Right hindlimb (tissue), 1 donor: ENCODE results near the gene PGAP3.
"Not testable (repeated sequence)": the region's sequence is repeated elsewhere in the genome, so short reads cannot be mapped to it uniquely, and the experiment has no call there.

Experiments used
- DNase-seq: peaks from one replicate; pipeline ENCODE4 v3.0.0-alpha.2; 2018

The PGAP3 gene

GRCh38 chr17:39687546-39688474, at the start of gene PGAP3:
TSS of gene PGAP3 (minus strand) at chr17:39688057. CDS start at chr17:39688014, 43 bp downstream.
- DNase-seq, result peak; percentile 92

- DNase-seq, result no peak
Observed at GRCh38 chr17:39737206-39737759, 49.4 kb upstream of the PGAP3 start.

- no peak for DNase-seq
Observed at GRCh38 chr17:39736319-39737165, 48.7 kb upstream of the PGAP3 start.

GRCh38 chr17:39735882-39736281, 48.0 kb upstream of the PGAP3 start:
- DNase-seq, result no peak

- no peak for DNase-seq
Observed at GRCh38 chr17:39732586-39732985, 44.7 kb upstream of the PGAP3 start.

- peak; percentile 93 for DNase-seq
Observed at GRCh38 chr17:39730095-39730921, 42.5 kb upstream of the PGAP3 start, which contains the start of gene MIEN1. TSS of gene MIEN1 (minus strand) at chr17:39730532. CDS start at chr17:39730495, 37 bp downstream.

- DNase-seq, result no peak
Observed at GRCh38 chr17:39729280-39729851, 41.5 kb upstream of the PGAP3 start.

- no peak for DNase-seq
Observed at GRCh38 chr17:39727556-39727955, 39.7 kb upstream of the PGAP3 start.

GRCh38 chr17:39726617-39727016, 38.8 kb upstream of the PGAP3 start:
- no peak for DNase-seq

- DNase-seq, result not testable (repeated sequence)
Observed at GRCh38 chr17:39725923-39726322, 38.1 kb upstream of the PGAP3 start.

- no peak for DNase-seq
Observed at GRCh38 chr17:39724731-39725130, 36.9 kb upstream of the PGAP3 start.

- DNase-seq, result no peak
Observed at GRCh38 chr17:39722965-39723848, 35.4 kb upstream of the PGAP3 start.

GRCh38 chr17:39722104-39722503, 34.2 kb upstream of the PGAP3 start:
- DNase-seq, result no peak

- no peak for DNase-seq
Observed at GRCh38 chr17:39719563-39720355, 31.9 kb upstream of the PGAP3 start.

GRCh38 chr17:39717660-39718059, 29.8 kb upstream of the PGAP3 start:
- DNase-seq, result no peak

- no peak for DNase-seq
Observed at GRCh38 chr17:39716879-39717536, 29.2 kb upstream of the PGAP3 start.

- DNase-seq, result no peak
Observed at GRCh38 chr17:39716073-39716818, 28.4 kb upstream of the PGAP3 start.

- no peak for DNase-seq
Observed at GRCh38 chr17:39715375-39716072, 27.7 kb upstream of the PGAP3 start.
